GM12872 (cell line): ENCODE data around the gene NR2F1.

Experiments
- TF ChIP-seq, protein P1 (sequence below): IDR thresholded peaks from 3 replicates; pipeline ENCODE4 v1.5.1; 2011; ENCODE audit warnings: low read depth, mild to moderate bottlenecking, low read length, moderate library complexity; ENCODE audit not compliant: insufficient read depth

The NR2F1 gene

DNA sequence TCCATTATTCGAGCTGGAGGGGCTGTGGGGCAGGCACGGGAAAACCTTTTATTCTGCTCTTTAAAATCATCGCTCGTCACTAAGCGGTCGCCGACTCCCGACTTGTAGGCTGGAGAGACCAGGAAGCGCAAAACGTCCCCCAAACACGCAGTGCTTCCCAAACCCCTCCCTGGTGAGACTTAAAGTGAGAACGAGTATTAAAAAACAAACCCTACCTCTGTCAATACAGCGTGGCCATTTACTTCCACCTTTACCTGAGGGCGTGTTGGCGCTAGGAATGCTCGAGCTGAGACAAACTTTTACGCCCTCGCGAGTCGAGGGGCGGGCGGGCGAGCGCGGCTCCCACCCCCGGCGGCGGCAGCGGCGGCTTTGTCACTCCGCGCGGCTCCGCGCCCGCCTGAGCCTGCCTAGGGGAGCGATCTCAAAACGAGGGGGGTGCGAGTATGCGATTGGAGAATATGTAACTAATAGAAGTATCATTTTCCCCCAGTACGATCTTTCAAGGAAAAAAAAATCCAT is 2.0 kb upstream of the NR2F1 start, which contains the start of gene NR2F1-AS1:
Gene NR2F1-AS1 (minus strand): TSS at position 293 of the 519 bp plus-strand sequence.
- TF ChIP-seq, protein P1, sequence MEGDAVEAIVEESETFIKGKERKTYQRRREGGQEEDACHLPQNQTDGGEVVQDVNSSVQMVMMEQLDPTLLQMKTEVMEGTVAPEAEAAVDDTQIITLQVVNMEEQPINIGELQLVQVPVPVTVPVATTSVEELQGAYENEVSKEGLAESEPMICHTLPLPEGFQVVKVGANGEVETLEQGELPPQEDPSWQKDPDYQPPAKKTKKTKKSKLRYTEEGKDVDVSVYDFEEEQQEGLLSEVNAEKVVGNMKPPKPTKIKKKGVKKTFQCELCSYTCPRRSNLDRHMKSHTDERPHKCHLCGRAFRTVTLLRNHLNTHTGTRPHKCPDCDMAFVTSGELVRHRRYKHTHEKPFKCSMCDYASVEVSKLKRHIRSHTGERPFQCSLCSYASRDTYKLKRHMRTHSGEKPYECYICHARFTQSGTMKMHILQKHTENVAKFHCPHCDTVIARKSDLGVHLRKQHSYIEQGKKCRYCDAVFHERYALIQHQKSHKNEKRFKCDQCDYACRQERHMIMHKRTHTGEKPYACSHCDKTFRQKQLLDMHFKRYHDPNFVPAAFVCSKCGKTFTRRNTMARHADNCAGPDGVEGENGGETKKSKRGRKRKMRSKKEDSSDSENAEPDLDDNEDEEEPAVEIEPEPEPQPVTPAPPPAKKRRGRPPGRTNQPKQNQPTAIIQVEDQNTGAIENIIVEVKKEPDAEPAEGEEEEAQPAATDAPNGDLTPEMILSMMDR: no peak

DNA sequence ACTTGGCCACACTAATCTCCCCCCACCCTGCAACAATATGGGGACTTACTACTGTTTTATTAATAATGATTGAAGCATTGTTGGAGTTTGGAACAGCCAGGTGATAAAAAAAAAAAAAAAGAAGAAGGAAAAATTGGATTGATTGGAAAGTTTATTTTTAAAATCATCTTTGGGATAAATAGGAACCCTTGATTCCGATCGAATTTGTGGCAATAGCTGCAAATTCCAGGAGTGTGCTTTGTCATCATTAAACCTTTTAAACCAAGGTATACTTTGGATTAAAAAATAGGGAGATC is 907 bp upstream of the NR2F1 start:
- TF ChIP-seq, protein P1: no peak

DNA sequence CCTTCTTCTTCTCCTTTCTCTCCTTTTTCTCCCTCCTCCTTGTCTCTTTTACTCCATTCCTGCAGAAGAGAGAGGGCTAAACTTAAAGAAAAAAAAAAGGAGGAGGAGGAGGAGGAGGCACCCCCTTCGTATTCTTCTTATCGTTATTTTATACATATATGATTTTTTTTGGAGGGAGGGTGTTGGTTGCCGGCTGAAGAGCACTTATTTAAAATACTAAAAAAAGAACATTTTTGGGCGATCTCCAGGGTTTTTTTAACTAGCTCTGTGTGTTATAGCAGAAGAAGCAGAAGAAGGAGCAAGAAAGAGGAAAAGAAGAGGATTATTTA is 381 bp downstream of the NR2F1 start:
- TF ChIP-seq, protein P1: no peak

DNA sequence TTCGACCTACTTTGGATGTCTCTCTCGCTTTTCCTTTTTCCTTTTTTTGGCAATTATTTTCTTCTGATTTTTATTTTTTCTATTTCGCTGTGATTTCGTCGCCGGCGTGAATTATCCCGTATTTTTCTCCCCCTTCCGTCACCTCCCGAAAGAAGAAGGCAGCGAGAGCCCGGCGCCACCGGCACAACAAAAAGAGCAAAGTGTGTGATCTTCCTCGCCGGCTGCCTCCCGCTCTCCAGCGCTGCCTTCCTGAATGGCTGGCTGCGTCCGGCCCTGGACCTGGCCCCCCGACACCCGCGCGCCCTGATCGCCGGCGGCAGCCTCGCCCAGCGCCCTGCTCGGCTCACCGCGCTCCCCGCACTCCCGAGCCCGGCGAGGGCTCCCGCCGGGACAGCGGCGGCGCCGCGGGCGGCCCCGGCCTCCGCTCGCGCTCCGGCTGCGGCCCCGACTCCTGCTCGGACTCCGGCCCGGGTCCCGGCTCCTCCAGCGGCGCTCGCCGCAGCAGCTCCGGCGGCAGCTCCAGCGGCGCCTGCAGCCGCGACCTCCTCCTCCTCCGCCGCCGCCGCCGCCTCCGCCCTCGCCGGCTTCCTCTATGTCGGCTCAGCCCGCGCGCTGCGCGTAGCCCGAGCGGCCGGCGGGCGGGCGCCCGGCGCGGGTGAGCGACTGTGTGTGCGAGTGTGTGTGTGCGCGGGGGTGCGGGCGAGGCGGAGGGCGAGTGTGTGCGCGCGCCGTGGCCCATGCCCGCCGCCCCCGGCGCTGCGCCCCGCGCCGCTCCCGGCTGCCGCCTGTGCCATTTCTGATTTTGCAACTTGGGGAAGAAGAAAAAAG is 960 bp downstream of the NR2F1 start:
- TF ChIP-seq, protein P1: no peak

DNA sequence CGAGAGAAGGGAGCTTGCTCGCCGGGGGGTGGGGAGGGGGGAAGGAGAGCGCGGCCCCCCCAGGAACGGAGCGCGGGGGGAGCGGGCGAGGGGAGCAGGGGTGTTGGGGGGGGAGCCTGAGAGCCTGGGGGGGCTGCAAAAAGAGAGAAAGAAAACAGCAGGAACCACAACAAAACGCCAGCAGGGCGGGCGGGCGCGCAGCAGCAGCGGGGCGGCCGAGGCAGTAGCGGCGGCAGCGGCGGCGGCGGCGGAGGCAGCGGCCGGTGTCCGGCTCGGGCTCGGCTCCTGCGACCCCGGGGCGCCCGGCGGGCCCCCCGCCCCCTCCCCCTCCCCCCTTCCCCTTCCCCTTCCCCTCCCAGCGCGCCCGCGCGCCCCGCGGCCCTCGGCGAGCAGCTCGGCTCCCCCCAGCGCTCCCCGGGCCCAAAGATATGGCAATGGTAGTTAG is 1.6 kb downstream of the NR2F1 start:
- TF ChIP-seq, protein P1: no peak

DNA sequence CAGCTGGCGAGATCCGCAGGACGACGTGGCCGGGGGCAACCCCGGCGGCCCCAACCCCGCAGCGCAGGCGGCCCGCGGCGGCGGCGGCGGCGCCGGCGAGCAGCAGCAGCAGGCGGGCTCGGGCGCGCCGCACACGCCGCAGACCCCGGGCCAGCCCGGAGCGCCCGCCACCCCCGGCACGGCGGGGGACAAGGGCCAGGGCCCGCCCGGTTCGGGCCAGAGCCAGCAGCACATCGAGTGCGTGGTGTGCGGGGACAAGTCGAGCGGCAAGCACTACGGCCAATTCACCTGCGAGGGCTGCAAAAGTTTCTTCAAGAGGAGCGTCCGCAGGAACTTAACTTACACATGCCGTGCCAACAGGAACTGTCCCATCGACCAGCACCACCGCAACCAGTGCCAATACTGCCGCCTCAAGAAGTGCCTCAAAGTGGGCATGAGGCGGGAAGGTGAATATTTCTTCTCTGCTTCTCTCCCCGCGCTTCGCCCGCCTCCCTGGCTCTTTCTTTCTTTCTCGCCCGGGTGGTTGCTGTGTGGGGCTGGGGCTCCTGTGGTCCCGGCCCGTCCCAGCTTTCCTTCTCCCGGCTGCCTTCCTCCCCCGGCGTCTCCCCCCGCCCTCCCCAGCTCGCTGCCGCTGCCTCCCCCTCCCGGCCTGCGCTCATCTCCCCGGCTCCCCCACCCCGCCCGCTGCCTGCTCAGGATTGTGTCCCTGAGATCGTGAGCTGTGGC is 2.2 kb downstream of the NR2F1 start:
- TF ChIP-seq, protein P1: no peak

DNA sequence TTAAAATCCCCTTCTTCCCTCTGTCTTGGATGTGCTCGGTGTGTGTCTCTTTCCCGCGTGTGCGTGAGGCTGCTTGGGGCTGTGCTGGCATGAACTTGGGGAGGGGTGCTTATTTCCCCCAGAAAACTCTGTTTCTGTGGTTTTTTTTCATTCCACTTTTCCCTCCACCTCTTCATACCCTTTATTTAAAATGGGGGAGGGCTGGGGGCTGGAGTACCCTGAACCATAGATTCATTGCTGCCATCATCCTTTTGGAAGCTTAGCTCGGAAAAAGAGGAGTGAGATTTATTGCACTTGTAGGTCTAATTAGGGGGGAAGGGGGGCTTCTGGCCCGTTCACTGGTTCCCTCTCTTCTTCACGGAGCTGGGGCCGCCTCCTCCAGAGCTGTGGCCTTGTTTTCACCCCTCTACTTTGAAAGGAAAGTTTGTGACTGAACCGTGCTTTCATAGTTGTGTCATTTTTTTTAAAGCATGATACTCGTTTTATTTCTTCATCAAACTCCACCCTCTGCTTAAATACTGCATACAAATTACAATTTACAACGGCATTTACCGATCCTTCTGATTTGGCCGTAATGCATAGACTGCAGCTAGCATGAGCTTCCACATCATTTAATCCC is 2.9 kb downstream of the NR2F1 start:
- TF ChIP-seq, protein P1: no peak
